ENCODE data around the gene PHF24. TPM values are rescaled to one million over a fixed set of nuclear protein-coding genes. Genes with fewer than 3 reads are reported as not detected.
A peak's percentile ranks its signal among the peaks of the same experiment; 100 is the strongest.

PHF24 gene
- total RNA-seq, 1 experiment from 2014 or later: 0.47 TPM

DNA sequence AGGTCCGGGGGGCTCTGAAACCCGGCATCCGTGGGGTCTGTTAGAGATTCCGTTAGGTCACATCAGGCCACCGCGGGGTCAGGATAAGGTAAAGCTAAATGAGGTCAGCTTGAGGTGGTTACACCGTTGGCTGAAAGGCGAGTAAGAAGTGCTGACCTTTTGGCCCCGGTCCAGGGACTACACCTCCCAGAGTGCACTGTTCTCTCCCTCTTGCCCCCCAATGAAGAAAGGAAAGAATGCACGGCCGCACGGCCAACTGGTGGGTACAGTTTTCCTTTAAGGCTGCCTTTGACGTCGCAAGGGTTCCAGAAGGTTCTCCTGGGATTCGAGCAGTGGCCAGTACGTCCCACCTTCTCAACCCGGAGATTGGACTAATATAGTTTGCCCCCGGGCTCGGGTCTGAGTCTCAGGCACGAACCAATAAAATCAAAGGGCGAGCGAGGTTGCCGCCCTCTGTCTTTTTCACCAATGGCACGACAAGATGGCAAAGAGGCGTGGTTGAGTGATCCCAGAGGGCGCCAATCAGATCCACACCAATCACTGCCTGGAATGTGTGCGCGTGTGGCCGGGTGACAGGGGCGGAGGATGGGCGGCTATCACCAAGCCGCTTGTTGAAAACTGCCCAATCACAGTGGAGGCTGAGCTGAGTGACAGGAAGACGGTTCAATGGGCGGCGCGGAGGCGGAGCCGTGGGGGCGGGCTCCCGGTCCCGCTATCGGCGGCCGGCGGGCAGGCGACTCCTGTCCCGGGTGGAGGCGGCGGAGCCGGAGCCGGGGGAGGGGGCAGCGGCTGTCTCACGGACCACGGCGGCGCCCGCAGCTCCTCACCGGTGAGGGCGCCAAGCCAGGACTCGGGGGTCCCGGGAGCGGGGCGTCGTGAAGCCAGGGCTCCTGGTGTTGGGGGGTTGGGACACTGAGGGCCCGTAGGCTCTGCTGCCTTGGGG lies 31.2 kb downstream of the PHF24 start, which contains the start of gene DNAJB5:
Gene DNAJB5, plus strand, starts transcription at position 743 of the 943 bp plus-strand sequence. CDS start 886 bp downstream, outside the sequence.
- Histone ChIP-seq H3K36me3 (ENCODE audit: control insufficient read depth in 1 of 2, insufficient read depth in 2 of 2, low read length in 2 of 2) (no peaks in the 10 kb centered on the region), H2AFZ (ENCODE audit: low read depth, low read length, poor library complexity, severe bottlenecking) (peak within 1 kb of the TSS; percentile 84)
- POLR2A ChIA-PET: no interaction called here

More for the DNA sequence above, 31.2 kb downstream of the PHF24 start, which contains the start of gene DNAJB5:
- peaks cover 21 to 56% of the 10 kb centered on the region in 2 experiments for H3K4me1 ChIP-seq (ENCODE audit: control insufficient read depth in 1 of 2, insufficient read depth in 2 of 2, low read length in 2 of 2)
- no peaks in the 10 kb centered on the region for H3K79me2 ChIP-seq (ENCODE audit: insufficient read depth, low read length)
- no peaks in the 10 kb centered on the region for H3K9me3 ChIP-seq (ENCODE audit: control insufficient read depth in 1 of 2, insufficient read depth in 1 of 2, low read depth in 1 of 2, low read length in 2 of 2)
- no peaks in the 10 kb centered on the region for H3K9me2 ChIP-seq (ENCODE audit: insufficient read depth)
- DNase-seq (ENCODE audit: low read depth, low spot score): peak; percentile 99
- H3K9ac ChIP-seq (ENCODE audit: low read length): peak within 1 kb of the TSS; percentile 69
- peak within 1 kb of the TSS; percentile 94 for H3K4me2 ChIP-seq (ENCODE audit: low read length)
- H3K27ac ChIP-seq (ENCODE audit: low read depth, low read length): no peak within 1 kb of the TSS; the same call in 1 of the 2 replicates
- intact Hi-C loops (cut with micrococcal nuclease): loop anchor here (10.0 kb wide), 2 partner anchors 314 to 486 kb away; no protein-coding TSS in a partner anchor
- H4K20me1 ChIP-seq (ENCODE audit: insufficient read depth): no peaks in the 10 kb centered on the region
- ATAC-seq: peak; percentile 93
- H3K27me3 ChIP-seq (ENCODE audit: insufficient read depth, low read length): no peaks in the 10 kb centered on the region
- ChIA-PET CTCF (interaction anchor here (0.6 to 2.6 kb wide), 3 partner anchors 83 to 229 kb away, joined by 3 to 14 read pairs (median 3); partner anchors contain the start of gene VCP), RAD21 (ENCODE audit: low non-redundant PET in 1 of 2, low total read pairs in 2 of 2, uncharacterized antibody in 2 of 2, unreplicated experiment in 2 of 2) (interaction anchor here in 1 of 2 experiments (1.3 kb wide), 1 partner anchor 90 kb away, joined by 7 read pairs; no protein-coding TSS in a partner anchor)
- BruUV-seq (replicated peaks): TSS peak; percentile 80
- peak within 1 kb of the TSS; percentile 64 to 73 for H3K4me3 ChIP-seq (replicated peaks in 1 of 2; ENCODE audit: low read depth in 1 of 2, low read length in 2 of 2)
- TF ChIP-seq YY1 (IDR thresholded peaks at IDR 0.05; ENCODE audit: extremely low read depth, insufficient replicate concordance, low read depth, low read length) (no peak), POLR2A (IDR thresholded peaks at IDR 0.05; ENCODE audit: borderline replicate concordance, extremely low read depth, insufficient read depth, insufficient read length) (peak; percentile 24), TCF7L2 (IDR thresholded peaks at IDR 0.05; ENCODE audit: borderline replicate concordance, extremely low read depth, insufficient read depth, insufficient read length) (peak; percentile 59), FOSL1 (IDR thresholded peaks at IDR 0.05; ENCODE audit: low read depth) (no peak), SP1 (IDR thresholded peaks at IDR 0.05; ENCODE audit: low read depth) (no peak), POLR2AphosphoS5 (IDR thresholded peaks at IDR 0.05; ENCODE audit: low read depth, low read length) (peak; percentile 23; the same call in 1 of the 2 replicates), SIN3A (IDR thresholded peaks at IDR 0.05; ENCODE audit: low read depth) (no peak)
- TF ChIP-seq, protein P1, sequence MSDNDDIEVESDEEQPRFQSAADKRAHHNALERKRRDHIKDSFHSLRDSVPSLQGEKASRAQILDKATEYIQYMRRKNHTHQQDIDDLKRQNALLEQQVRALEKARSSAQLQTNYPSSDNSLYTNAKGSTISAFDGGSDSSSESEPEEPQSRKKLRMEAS (IDR thresholded peaks at IDR 0.05): no peak
